Tibial nerve (tissue), 4 donors: ENCODE measurements around the gene TOMM40.

ENCODE experiments used
- CTCF ChIP-seq, 5 experiments: fragments of 200-600 bp in 3 of 5; fragments of 450-650 bp in 2 of 5; sonication (generic) in 3 of 5; IDR thresholded peaks; one replicate each; pipeline ENCODE4 v1.5.1; 2016 to 2019; ENCODE audit warnings: antibody characterized with exemption in 5 of 5, mild to moderate bottlenecking in 3 of 5, moderate library complexity in 2 of 5
- EP300 ChIP-seq, 2 donors: sonication (generic); formaldehyde crosslinking; IDR thresholded peaks; one replicate each; pipeline ENCODE4 v1.6.1; 2017; ENCODE audit warnings: antibody characterized with exemption in 2 of 2, mild to moderate bottlenecking in 1 of 2
- POLR2A ChIP-seq, 2 donors: fragments of 450-650 bp; IDR thresholded peaks; one replicate each; pipeline ENCODE4 v1.6.1; 2017; ENCODE audit warnings: antibody characterized with exemption in 2 of 2, mild to moderate bottlenecking in 2 of 2, moderate library complexity in 2 of 2

- TF ChIP-seq POLR2A (IDR thresholded peaks at IDR 0.05) (no peak), EP300 (IDR thresholded peaks at IDR 0.05) (no peak), CTCF (IDR thresholded peaks at IDR 0.05) (no peak)
Measured at GRCh38 chr19:44939668-44940067, 48.6 kb downstream of the TOMM40 start.
